Smooth muscle cell (in vitro differentiated cells): ENCODE measurements around the gene DDR1. TPM values are rescaled to one million over a fixed set of nuclear protein-coding genes. Genes with fewer than 3 reads are reported as not detected.
"Not testable (repeated sequence)": the region's sequence is repeated elsewhere in the genome, so short reads cannot be mapped to it uniquely, and the experiment has no call there.

Source experiments
- DNase-seq: peaks from one replicate; lab custom pipeline; 2025; ENCODE audit not compliant: unreplicated experiment; lab: John Stamatoyannopoulos, UW
- H2AFZ ChIP-seq: fragments of 200-600 bp; sonication (generic); 2 replicates; pipeline ENCODE4 v1.6.0; 2016; ENCODE audit warnings: antibody characterized with exemption, low read depth, mild to moderate bottlenecking
- H3F3A ChIP-seq: fragments of 200-600 bp; sonication (generic); 2 replicates; pipeline ENCODE4 v1.6.0; 2017; ENCODE audit warnings: antibody characterized with exemption, low read depth
- H3K27ac ChIP-seq: fragments of 200-600 bp; sonication (generic); 2 replicates; pipeline ENCODE4 v1.5.1; 2016; ENCODE audit warnings: low read depth, mild to moderate bottlenecking
- H3K27me3 ChIP-seq: fragments of 200-600 bp; sonication (generic); 2 replicates; pipeline ENCODE4 v1.6.1; 2016; ENCODE audit warnings: low read depth, mild to moderate bottlenecking
- H3K36me3 ChIP-seq: fragments of 200-600 bp; sonication (generic); 2 replicates; pipeline ENCODE4 v1.5.1; 2016; ENCODE audit warnings: low read depth
- H3K4me1 ChIP-seq: fragments of 200-600 bp; sonication (generic); 2 replicates; pipeline ENCODE4 v1.5.1; 2016; ENCODE audit warnings: low read depth
- H3K4me2 ChIP-seq: fragments of 200-600 bp; sonication (generic); 2 replicates; pipeline ENCODE4 v1.6.0; 2016; ENCODE audit warnings: mild to moderate bottlenecking
- H3K4me3 ChIP-seq: fragments of 200-600 bp; sonication (generic); 2 replicates; pipeline ENCODE4 v1.5.1; 2016; ENCODE audit warnings: mild to moderate bottlenecking
- H3K79me2 ChIP-seq: fragments of 200-600 bp; sonication (generic); 2 replicates; pipeline ENCODE4 v1.6.0; 2016; ENCODE audit warnings: low read depth, mild to moderate bottlenecking
- H3K9ac ChIP-seq: fragments of 200-600 bp; sonication (generic); 2 replicates; pipeline ENCODE4 v1.6.0; 2016; ENCODE audit warnings: low read depth
- H3K9me3 ChIP-seq: fragments of 200-600 bp; sonication (generic); replicated peaks from 2 replicates; pipeline ENCODE4 v1.5.1; 2016; ENCODE audit warnings: low read depth
- H4K20me1 ChIP-seq: fragments of 200-600 bp; sonication (generic); 2 replicates; pipeline ENCODE4 v1.6.0; 2016; ENCODE audit warnings: low read depth
- WGBS: methylation state at CpG from one replicate; pipeline ENCODE4 v1.1.7; 2016; ENCODE audit warnings: low lambda C conversion rate; 5-methylcytosine and 5-hydroxymethylcytosine counted together
- polyA plus RNA-seq: library from polyadenylated mRNA; unstranded; fragments of >200 nt; fragmentation: Nextera tagmentation; extraction: Ambion mirVana; gene quantifications from 2 replicates; pipeline ENCODE4 v1.2.1, GENCODE V29; 2016
- total RNA-seq: library from RNA; depleted of rRNA; stranded (reverse); fragments of >200 nt; gene quantifications from 2 replicates; pipeline ENCODE4 v1.2.3, GENCODE V29; 2014
- TF ChIP-seq, protein P1 (sequence below): fragments of 200-600 bp; sonication (generic); IDR thresholded peaks from 2 replicates; pipeline ENCODE4 v1.5.1; 2017; ENCODE audit warnings: borderline replicate concordance, mild to moderate bottlenecking, antibody characterized with exemption; ENCODE audit not compliant: insufficient read depth, poor library complexity, severe bottlenecking

The DDR1 gene
- total and polyA plus RNA-seq, 2 experiments from 2014 or later: 23.8 to 82.6 TPM

DNA sequence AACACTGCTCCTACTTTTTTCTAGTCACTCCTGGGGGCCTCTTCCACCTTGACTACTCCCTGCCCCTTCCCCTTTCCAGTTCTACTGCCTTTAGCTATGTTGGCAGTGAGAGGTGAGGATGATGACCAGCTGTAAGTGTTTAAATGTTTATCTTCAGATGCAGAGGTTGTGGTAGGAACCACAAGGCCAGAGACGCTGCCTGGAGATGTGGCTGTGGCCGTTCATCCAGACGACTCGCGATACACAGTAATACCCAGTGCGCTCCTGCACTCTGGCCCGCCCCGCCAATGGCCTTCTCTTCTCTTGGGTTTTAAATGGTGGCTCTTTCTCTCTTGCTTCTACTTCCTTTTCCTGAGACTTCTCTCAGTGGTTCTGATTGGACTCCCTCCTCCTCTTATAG lies 34.4 kb downstream of the DDR1 start:
- no peak overlapping the region for H3K4me3 ChIP-seq
- WGBS: 84% methylated on average over 8 of the region's 8 CpGs
- H2AFZ ChIP-seq: no peak overlapping the region
- no peak overlapping the region for H3K27ac ChIP-seq
- H4K20me1 ChIP-seq: no peaks in the 10 kb centered on the region
- no peaks in the 10 kb centered on the region for H3K27me3 ChIP-seq
- no peaks in the 10 kb centered on the region for H3K36me3 ChIP-seq
- no peaks in the 10 kb centered on the region for H3F3A ChIP-seq
- no peaks in the 10 kb centered on the region for H3K79me2 ChIP-seq
- DNase-seq: no peak
- no peak overlapping the region for H3K4me2 ChIP-seq
- no peaks in the 10 kb centered on the region for H3K9me3 ChIP-seq
- TF ChIP-seq, protein P1, sequence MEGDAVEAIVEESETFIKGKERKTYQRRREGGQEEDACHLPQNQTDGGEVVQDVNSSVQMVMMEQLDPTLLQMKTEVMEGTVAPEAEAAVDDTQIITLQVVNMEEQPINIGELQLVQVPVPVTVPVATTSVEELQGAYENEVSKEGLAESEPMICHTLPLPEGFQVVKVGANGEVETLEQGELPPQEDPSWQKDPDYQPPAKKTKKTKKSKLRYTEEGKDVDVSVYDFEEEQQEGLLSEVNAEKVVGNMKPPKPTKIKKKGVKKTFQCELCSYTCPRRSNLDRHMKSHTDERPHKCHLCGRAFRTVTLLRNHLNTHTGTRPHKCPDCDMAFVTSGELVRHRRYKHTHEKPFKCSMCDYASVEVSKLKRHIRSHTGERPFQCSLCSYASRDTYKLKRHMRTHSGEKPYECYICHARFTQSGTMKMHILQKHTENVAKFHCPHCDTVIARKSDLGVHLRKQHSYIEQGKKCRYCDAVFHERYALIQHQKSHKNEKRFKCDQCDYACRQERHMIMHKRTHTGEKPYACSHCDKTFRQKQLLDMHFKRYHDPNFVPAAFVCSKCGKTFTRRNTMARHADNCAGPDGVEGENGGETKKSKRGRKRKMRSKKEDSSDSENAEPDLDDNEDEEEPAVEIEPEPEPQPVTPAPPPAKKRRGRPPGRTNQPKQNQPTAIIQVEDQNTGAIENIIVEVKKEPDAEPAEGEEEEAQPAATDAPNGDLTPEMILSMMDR: no peak
- H3K4me1 ChIP-seq: peaks cover 9% of the 10 kb centered on the region
- H3K9ac ChIP-seq: no peak overlapping the region

DNA sequence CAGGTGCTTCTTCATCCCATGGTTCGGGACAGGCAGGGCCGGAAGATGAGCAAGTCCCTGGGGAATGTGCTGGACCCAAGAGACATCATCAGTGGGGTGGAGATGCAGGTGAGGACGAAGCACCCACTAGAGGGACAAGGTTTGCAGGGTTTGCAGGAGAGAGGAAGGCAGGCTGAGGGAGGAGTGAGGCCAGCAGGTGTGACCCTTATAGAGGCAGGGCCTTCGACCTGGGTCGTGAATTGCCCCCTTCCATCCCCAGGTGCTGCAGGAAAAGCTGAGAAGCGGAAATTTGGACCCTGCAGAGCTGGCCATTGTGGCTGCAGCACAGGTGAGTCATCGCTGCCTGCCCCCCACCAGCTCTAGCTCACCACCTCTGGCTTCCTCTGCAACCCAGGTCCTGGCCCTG lies 38.1 kb downstream of the DDR1 start:
- H3K9ac ChIP-seq: no peak overlapping the region
- H3K9me3 ChIP-seq: no peaks in the 10 kb centered on the region
- H2AFZ ChIP-seq: no peak overlapping the region
- TF ChIP-seq, protein P1: no peak
- H3K79me2 ChIP-seq: no peaks in the 10 kb centered on the region
- H3K4me3 ChIP-seq: no peak overlapping the region
- no peaks in the 10 kb centered on the region for H3K4me1 ChIP-seq
- no peak for DNase-seq
- H4K20me1 ChIP-seq: no peaks in the 10 kb centered on the region
- no peaks in the 10 kb centered on the region for H3K27me3 ChIP-seq
- H3K27ac ChIP-seq: no peak overlapping the region
- no peaks in the 10 kb centered on the region for H3F3A ChIP-seq
- no peaks in the 10 kb centered on the region for H3K36me3 ChIP-seq
- no peak overlapping the region for H3K4me2 ChIP-seq
- 80% methylated on average over 7 of the region's 7 CpGs for WGBS

DNA sequence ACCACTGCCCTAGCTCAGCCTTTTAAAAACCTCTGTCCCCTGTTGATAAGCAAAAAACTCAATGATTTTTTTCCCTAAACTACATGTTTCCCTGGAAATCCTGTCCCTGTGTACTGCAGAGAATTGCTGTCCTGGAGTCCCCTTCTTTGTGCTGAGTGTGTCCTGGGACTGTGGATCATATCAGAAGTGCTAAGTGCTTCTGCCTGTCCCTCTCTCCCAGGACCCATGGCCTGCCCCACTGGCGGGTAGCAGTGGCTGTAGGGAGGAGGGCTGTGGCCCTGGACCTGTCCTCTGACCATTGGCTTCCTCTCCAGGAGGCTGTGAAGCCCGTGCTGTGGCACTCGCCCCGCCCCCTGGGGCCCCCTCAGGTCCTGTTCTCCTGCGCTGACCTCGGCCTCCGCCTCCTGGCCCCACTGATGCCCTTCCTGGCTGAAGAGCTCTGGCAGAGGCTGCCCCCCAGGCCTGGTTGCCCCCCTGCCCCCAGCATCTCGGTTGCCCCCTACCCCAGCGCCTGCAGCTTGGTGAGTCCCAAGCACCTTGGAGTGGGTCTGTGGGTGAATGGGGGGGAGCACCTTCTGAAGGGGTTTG lies 39.8 kb downstream of the DDR1 start:
- H3K4me2 ChIP-seq, H3K9ac ChIP-seq, DNase-seq, H3K27me3 ChIP-seq, H3K4me3 ChIP-seq, H3K4me1 ChIP-seq, H3K36me3 ChIP-seq, H3K79me2 ChIP-seq, H4K20me1 ChIP-seq, H3K9me3 ChIP-seq, H3F3A ChIP-seq, H2AFZ ChIP-seq, H3K27ac ChIP-seq: not testable (repeated sequence)
- WGBS: 94% methylated on average over 9 of the region's 9 CpGs

DNA sequence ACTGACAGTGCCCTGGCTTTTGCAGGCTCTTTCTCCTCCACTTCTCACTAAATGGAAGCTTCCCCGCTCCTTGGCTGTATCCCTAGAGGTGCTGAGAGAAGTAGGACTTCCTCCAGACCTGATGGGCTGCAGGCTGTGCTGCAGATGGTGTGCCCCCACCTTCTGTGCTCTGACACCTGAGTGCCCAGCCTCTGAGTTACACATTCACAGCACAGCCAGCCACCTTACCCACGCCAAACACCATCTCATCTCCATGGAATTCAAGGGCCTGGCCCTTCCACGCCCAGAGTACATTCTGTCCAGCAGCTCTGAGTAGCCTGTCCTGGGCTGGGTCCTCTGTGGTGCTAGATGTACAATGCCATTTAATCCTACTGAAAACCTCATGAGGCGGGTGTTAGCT lies 42.3 kb downstream of the DDR1 start:
- H3K9ac ChIP-seq: no peak overlapping the region
- TF ChIP-seq, protein P1: no peak
- H3K9me3 ChIP-seq: no peaks in the 10 kb centered on the region
- H3K4me2 ChIP-seq: no peak overlapping the region
- no peaks in the 10 kb centered on the region for H4K20me1 ChIP-seq
- H3K27me3 ChIP-seq: no peaks in the 10 kb centered on the region
- no peak overlapping the region for H2AFZ ChIP-seq
- WGBS: 94% methylated on average over 4 of the region's 4 CpGs
- H3K27ac ChIP-seq: no peak overlapping the region
- H3F3A ChIP-seq: no peaks in the 10 kb centered on the region
- no peaks in the 10 kb centered on the region for H3K36me3 ChIP-seq
- DNase-seq: no peak
- no peak overlapping the region for H3K4me3 ChIP-seq
- H3K4me1 ChIP-seq: no peaks in the 10 kb centered on the region
- no peaks in the 10 kb centered on the region for H3K79me2 ChIP-seq

DNA sequence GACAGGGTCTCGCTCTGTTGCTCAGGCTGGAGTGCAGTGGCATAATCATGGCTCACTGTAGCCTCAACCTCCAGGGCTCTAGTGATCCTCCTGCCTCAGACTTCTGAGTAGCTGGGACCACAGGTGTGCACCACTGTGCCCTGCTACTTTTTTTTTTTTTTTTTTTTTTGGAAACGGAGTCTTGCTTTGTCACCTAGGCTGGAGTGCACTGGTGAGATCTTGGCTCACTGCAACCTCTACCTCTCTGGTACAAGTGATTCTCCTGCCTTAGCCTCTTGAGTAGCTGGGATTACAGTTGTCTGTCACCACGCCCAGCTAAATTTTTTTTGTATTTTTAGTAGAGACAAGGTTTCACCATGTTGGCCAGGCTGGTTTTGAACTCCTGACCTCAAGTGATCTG lies 42.8 kb downstream of the DDR1 start:
- not testable (repeated sequence) for H3K4me3 ChIP-seq, H4K20me1 ChIP-seq, H3K27me3 ChIP-seq, H3K9me3 ChIP-seq, H3K9ac ChIP-seq, H3K27ac ChIP-seq, H3K79me2 ChIP-seq, H3K36me3 ChIP-seq, H2AFZ ChIP-seq, DNase-seq, H3F3A ChIP-seq, H3K4me2 ChIP-seq, H3K4me1 ChIP-seq
- WGBS: 100% methylated on average over 3 of the region's 3 CpGs
